Measurements from ENCODE around the gene FOXN3. TPM values are rescaled to one million over a fixed set of nuclear protein-coding genes. Genes with fewer than 3 reads are reported as not detected.

FOXN3 gene
- total RNA-seq, 4 donors from 2014 or later: 99.6 to 172 (median 103) TPM

GRCh38 chr14:89307409-89307808 lies 109.6 kb downstream of the FOXN3 start:
- intact Hi-C loops (cut with DNase I; ENCODE audit: low total_unique reads): no loop called here
- peak; percentile 16 to 30 for DNase-seq
- H3K4me1 ChIP-seq: peaks cover 74 to 83% of the 10 kb centered on the region in 2 donors

DNA sequence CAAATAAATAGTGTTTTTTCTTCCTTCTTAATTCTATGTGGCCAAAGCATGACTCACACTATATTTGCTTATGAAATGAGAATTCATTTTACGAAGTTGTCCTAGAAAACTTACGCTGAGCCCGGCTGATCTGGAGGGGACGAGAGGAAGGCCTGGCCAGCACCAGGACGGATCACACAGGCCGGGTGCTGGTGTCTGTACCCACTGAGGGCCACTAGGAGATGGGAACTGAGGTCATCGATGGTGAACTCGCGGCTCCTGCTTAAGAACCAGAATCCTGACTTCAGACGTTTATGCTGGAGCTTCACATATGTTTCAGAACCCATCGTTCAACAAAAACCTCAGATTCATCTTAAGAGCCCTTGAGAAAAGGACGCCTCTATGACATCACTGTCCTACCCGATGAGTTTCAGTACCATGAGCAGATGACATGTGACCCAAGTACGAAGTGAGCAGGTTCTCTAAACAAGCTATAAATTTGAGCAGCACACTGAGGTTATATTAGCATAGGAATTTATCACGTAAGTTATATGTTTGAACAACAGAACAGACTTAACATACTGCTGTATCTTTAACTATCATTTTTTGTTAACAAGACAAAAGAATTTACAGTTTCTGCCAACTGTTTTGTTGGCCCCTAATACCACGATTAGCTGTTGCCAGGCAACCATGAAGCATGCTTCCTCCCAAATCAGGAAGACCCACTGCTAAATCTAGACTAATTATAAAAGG lies 111.9 kb downstream of the FOXN3 start:
- H3K27me3 ChIP-seq: no peaks in the 10 kb centered on the region
- H3K9me3 ChIP-seq: no peaks in the 10 kb centered on the region
- no peaks in the 10 kb centered on the region for H3K36me3 ChIP-seq
- H3K27ac ChIP-seq: peak overlapping the region; percentile 90 to 95 (median 92)
- DNase-seq (no peak), ATAC-seq (peak in 1 of 2 donors; percentile 44)
- TF ChIP-seq, protein P1, sequence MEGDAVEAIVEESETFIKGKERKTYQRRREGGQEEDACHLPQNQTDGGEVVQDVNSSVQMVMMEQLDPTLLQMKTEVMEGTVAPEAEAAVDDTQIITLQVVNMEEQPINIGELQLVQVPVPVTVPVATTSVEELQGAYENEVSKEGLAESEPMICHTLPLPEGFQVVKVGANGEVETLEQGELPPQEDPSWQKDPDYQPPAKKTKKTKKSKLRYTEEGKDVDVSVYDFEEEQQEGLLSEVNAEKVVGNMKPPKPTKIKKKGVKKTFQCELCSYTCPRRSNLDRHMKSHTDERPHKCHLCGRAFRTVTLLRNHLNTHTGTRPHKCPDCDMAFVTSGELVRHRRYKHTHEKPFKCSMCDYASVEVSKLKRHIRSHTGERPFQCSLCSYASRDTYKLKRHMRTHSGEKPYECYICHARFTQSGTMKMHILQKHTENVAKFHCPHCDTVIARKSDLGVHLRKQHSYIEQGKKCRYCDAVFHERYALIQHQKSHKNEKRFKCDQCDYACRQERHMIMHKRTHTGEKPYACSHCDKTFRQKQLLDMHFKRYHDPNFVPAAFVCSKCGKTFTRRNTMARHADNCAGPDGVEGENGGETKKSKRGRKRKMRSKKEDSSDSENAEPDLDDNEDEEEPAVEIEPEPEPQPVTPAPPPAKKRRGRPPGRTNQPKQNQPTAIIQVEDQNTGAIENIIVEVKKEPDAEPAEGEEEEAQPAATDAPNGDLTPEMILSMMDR (IDR thresholded peaks at IDR 0.05 in 4 of 5, conservative IDR thresholded peaks at IDR 0.05 in 1 of 5): peak in 2 of 5 experiments; percentile 14 to 18
- TF ChIP-seq POLR2A (IDR thresholded peaks at IDR 0.05): no peak
- in situ Hi-C loops (cut with MboI; ENCODE audit: low sequenced_read_pairs in 4 of 4) (no loop called here), intact Hi-C loops (cut with DNase I; ENCODE audit: low total_unique reads) (loop anchor here (1.0 to 5.0 kb wide), 4 partner anchors 37 to 119 kb away; partner anchors contain the start of gene FOXN3)
- peaks cover 78 to 80% of the 10 kb centered on the region in 2 donors for H3K4me1 ChIP-seq
- no peak overlapping the region for H3K4me3 ChIP-seq

More at GRCh38 chr14:89307409-89307808, 109.6 kb downstream of the FOXN3 start:
- no peaks in the 10 kb centered on the region for H3K27me3 ChIP-seq
- no peaks in the 10 kb centered on the region for H3K9me3 ChIP-seq
- no peak for TF ChIP-seq POLR2A (IDR thresholded peaks at IDR 0.05)
- TF ChIP-seq, protein P1 (IDR thresholded peaks at IDR 0.05 in 4 of 5, conservative IDR thresholded peaks at IDR 0.05 in 1 of 5): no peak
- H3K4me3 ChIP-seq: no peak overlapping the region
- H3K27ac ChIP-seq: peak overlapping the region; percentile 2 to 57 (median 38)
- H3K36me3 ChIP-seq: no peaks in the 10 kb centered on the region
- no peak for ATAC-seq
- in situ Hi-C loops (cut with MboI; ENCODE audit: low sequenced_read_pairs in 4 of 4): no loop called here

- H3K9me3 ChIP-seq: no peaks in the 10 kb centered on the region
- peak overlapping the region in 2 of 4 donors; percentile 41 to 42 for H3K4me3 ChIP-seq
- H3K36me3 ChIP-seq: no peaks in the 10 kb centered on the region
- peaks cover 72 to 77% of the 10 kb centered on the region in 2 donors for H3K4me1 ChIP-seq
- intact Hi-C loops (cut with DNase I; ENCODE audit: low total_unique reads): loop anchor here (1.0 to 5.0 kb wide), 4 partner anchors 38 to 118 kb away; partner anchors contain the start of gene FOXN3
- H3K27me3 ChIP-seq: no peaks in the 10 kb centered on the region
- peak overlapping the region; percentile 90 to 95 (median 92) for H3K27ac ChIP-seq
- no peak for TF ChIP-seq POLR2A (IDR thresholded peaks at IDR 0.05)
- TF ChIP-seq, protein P1 (IDR thresholded peaks at IDR 0.05 in 4 of 5, conservative IDR thresholded peaks at IDR 0.05 in 1 of 5): no peak
- in situ Hi-C loops (cut with MboI; ENCODE audit: low sequenced_read_pairs in 4 of 4): no loop called here
- ATAC-seq (no peak), DNase-seq (no peak)
These were observed 112.5 kb downstream of the FOXN3 start for GRCh38 chr14:89304561-89304960.

DNA sequence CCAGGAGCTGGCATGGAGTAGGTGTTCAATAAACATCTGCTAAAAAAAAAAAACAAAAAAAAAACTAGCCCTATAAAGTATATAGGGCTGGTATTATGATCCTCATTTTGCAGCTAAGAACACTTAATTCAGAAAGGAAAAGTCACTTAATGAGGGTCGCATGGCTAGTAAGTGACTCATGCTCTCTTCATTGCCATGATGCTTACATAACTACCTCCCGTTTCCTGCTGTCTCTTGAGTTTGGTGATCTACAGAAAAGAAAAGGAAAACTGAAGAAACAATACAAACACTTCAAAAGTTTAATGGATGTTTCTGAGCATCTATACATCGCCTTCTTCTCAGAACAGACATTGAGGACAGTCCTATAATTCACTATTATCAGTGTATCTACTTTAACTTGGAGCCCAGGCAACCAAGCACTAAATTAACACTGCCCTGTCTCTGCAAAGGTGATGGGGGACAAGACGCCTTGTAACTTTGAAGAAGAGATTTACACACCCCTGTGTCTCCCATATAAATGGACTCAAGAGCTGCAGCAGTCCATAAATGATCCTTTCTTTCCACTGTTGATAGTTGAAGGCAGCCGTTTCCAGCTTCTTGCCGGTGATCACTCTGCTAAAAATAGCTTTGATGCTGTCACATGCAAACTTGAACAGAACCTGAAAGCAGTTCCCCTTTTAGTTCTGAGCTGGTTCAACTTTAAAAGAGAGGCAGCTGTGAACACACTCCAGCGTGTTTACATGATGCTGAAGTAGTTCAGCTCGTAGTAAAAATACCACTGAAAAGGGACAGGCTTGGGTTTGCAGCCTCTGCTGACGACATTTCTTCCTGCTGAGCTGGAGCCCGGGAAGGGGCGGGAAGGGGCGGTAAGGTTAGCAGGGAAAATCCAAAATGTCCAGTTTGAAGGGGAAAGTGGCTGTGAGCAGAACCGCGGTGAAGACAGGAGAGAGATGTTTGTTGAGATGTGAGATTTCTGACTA lies 113.3 kb downstream of the FOXN3 start:
- intact Hi-C loops (cut with DNase I; ENCODE audit: low total_unique reads): loop anchor here (1.0 to 5.0 kb wide), 5 partner anchors 39 to 117 kb away; partner anchors contain the start of gene FOXN3
- Histone ChIP-seq H3K4me1 (peaks cover 66 to 77% of the 10 kb centered on the region in 2 donors), H3K9me3 (no peaks in the 10 kb centered on the region), H3K4me3 (peak overlapping the region; percentile 38 to 42 (median 40)), H3K36me3 (no peaks in the 10 kb centered on the region), H3K27me3 (no peaks in the 10 kb centered on the region), H3K27ac (peak overlapping the region; percentile 90 to 95 (median 92))
- ATAC-seq (peak; percentile 90 to 93), DNase-seq (peak; percentile 53 to 59)
- in situ Hi-C loops (cut with MboI; ENCODE audit: low sequenced_read_pairs in 4 of 4): no loop called here
- peak; percentile 46 to 73 for TF ChIP-seq POLR2A (IDR thresholded peaks at IDR 0.05)
- TF ChIP-seq, protein P1 (IDR thresholded peaks at IDR 0.05 in 4 of 5, conservative IDR thresholded peaks at IDR 0.05 in 1 of 5): no peak

Data from gastrocnemius medialis (tissue), 4 donors.